ENCODE measurements around the gene GHR. TPM values are rescaled to one million over a fixed set of nuclear protein-coding genes. Genes with fewer than 3 reads are reported as not detected.

GHR gene
- total RNA-seq, 2 experiments from 2014 or later = not detected

- ChIA-PET CTCF (no interaction called here), POLR2A (no interaction called here)
- DNase-seq (no peak), ATAC-seq (no peak)
- no peak overlapping the region for H3K27ac Mint-ChIP-seq
- TF ChIP-seq CTCF (IDR thresholded peaks at IDR 0.05) = no peak
- no peaks in the 10 kb centered on the region for H3K36me3 Mint-ChIP-seq (ENCODE audit: low read depth)
- H3K27me3 Mint-ChIP-seq = peaks cover 2% of the 10 kb centered on the region
- intact Hi-C loops (cut with micrococcal nuclease) = no loop called here
- no peaks in the 10 kb centered on the region for H3K9me3 Mint-ChIP-seq
- H3K4me3 Mint-ChIP-seq = no peak overlapping the region
- H3K4me1 Mint-ChIP-seq (ENCODE audit: low read depth) = no peaks in the 10 kb centered on the region
These were observed 211.3 kb downstream of the GHR start for GRCh38 chr5:42634575-42634974.

GRCh38 chr5:42636425-42636824, 213.2 kb downstream of the GHR start:
- no peak overlapping the region for H3K27ac Mint-ChIP-seq
- ChIA-PET POLR2A (no interaction called here), CTCF (no interaction called here)
- no peaks in the 10 kb centered on the region for H3K9me3 Mint-ChIP-seq
- DNase-seq (no peak), ATAC-seq (no peak)
- intact Hi-C loops (cut with micrococcal nuclease) = no loop called here
- H3K36me3 Mint-ChIP-seq (ENCODE audit: low read depth) = no peaks in the 10 kb centered on the region
- TF ChIP-seq CTCF (IDR thresholded peaks at IDR 0.05) = no peak
- H3K4me1 Mint-ChIP-seq (ENCODE audit: low read depth) = no peaks in the 10 kb centered on the region
- H3K4me3 Mint-ChIP-seq = no peak overlapping the region
- peaks cover 2% of the 10 kb centered on the region for H3K27me3 Mint-ChIP-seq

- TF ChIP-seq CTCF (IDR thresholded peaks at IDR 0.05) = no peak
- H3K9me3 Mint-ChIP-seq = no peaks in the 10 kb centered on the region
- intact Hi-C loops (cut with micrococcal nuclease) = no loop called here
- no peak overlapping the region for H3K27ac Mint-ChIP-seq
- CTCF ChIA-PET = no interaction called here
- POLR2A ChIA-PET = no interaction called here
- H3K4me3 Mint-ChIP-seq = no peak overlapping the region
- peaks cover 2% of the 10 kb centered on the region for H3K27me3 Mint-ChIP-seq
- H3K36me3 Mint-ChIP-seq (ENCODE audit: low read depth) = no peaks in the 10 kb centered on the region
- no peak for DNase-seq
- ATAC-seq = no peak
- no peaks in the 10 kb centered on the region for H3K4me1 Mint-ChIP-seq (ENCODE audit: low read depth)
These were observed 213.7 kb downstream of the GHR start for GRCh38 chr5:42636946-42637345.

GRCh38 chr5:42638972-42639371, 215.7 kb downstream of the GHR start:
- Mint-ChIP-seq H3K27ac (no peak overlapping the region), H3K9me3 (no peaks in the 10 kb centered on the region), H3K27me3 (peaks cover 4% of the 10 kb centered on the region), H3K4me3 (no peak overlapping the region), H3K36me3 (ENCODE audit: low read depth) (no peaks in the 10 kb centered on the region), H3K4me1 (ENCODE audit: low read depth) (no peaks in the 10 kb centered on the region)
- intact Hi-C loops (cut with micrococcal nuclease) = no loop called here
- ATAC-seq (no peak), DNase-seq (no peak)
- ChIA-PET POLR2A (no interaction called here), CTCF (no interaction called here)
- no peak for TF ChIP-seq CTCF (IDR thresholded peaks at IDR 0.05)

GRCh38 chr5:42640835-42641234, 217.6 kb downstream of the GHR start:
- intact Hi-C loops (cut with micrococcal nuclease) = no loop called here
- Mint-ChIP-seq H3K27me3 (peaks cover 5% of the 10 kb centered on the region), H3K36me3 (ENCODE audit: low read depth) (no peaks in the 10 kb centered on the region), H3K4me1 (ENCODE audit: low read depth) (no peaks in the 10 kb centered on the region), H3K9me3 (no peaks in the 10 kb centered on the region), H3K27ac (no peak overlapping the region), H3K4me3 (no peak overlapping the region)
- no peak for TF ChIP-seq CTCF (IDR thresholded peaks at IDR 0.05)
- DNase-seq (no peak), ATAC-seq (no peak)
- ChIA-PET POLR2A (no interaction called here), CTCF (interaction anchor here (0.7 kb wide), 1 partner anchor 169 kb away, joined by 3 read pairs; no protein-coding TSS in a partner anchor)

All from activated CD8-positive, alpha-beta T cell treated with anti-CD3 and anti-CD28 coated beads for 36 hours (primary cell).